Activated CD8-positive, alpha-beta memory T cell treated with anti-CD3 and anti-CD28 coated beads, Interleukin-2, amount 50 U/mL, for 1 hour (primary cell): Measurements from ENCODE around the gene APOBEC3A.
"Not testable (repeated sequence)": the region's sequence is repeated elsewhere in the genome, so short reads cannot be mapped to it uniquely, and the experiment has no call there.

Source experiments
- DNase-seq: peaks from one replicate; pipeline ENCODE4 v3.0.0-alpha.2; 2020; ENCODE audit errors: extremely low read depth

Gene APOBEC3A

DNA sequence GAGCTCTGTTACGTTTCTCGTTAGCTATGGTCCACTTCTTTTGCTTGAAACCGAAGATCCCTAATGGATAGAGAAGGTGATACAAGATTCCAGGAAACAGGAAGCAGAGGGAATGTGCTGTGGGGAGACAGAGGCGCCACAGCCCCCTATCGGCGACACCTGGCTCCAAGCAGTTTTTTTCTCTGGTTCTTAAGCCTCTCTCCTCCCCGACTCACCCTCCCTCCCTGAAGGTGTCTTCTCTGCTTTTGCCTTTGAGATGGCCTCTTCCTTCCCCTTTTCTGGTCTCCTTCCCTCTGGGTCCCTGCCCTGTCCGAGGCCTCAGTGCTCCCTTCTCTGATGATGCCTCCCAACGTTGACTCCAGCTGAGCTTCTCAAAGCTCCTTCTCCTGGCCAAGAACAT is 14.2 kb upstream of the APOBEC3A start:
- no peak for DNase-seq

- no peak for DNase-seq
These were observed 13.5 kb upstream of the APOBEC3A start for GRCh38 chr22:38943882-38944281.

GRCh38 chr22:38944653-38945052 is 12.8 kb upstream of the APOBEC3A start:
- no peak for DNase-seq

DNA sequence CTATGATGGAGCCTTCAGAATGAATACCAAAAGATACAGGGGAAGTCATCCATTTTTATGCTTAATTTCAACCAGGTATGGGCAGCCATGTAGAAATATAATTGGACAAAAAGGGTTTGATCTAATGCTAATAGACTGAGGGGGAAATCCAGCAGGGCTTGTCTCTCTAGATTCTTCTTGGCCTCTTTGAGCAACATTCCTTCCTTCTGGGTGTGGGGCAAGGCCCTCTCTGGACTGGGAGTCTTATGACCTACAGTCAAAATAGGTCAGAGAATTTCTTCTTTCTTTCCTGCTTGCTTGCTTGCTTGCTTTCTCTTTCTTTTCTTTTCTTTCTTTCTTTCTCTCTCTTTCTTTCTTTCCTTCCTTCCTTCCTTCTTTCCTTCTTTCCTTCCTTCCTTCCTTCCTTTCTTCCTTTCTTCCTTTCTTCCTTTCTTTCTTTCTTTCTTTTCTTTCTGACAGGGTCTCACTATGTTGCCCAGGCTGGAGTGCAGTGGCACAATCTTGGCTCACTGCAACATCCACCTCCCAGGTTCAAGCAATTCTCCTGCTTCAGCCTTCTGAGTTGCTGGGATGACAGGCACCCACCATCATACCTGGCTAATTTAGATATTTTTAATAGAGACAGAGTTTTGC is 11.6 kb upstream of the APOBEC3A start:
- DNase-seq = not testable (repeated sequence)

- no peak for DNase-seq
These were observed 10.6 kb upstream of the APOBEC3A start for GRCh38 chr22:38946771-38947170.

DNA sequence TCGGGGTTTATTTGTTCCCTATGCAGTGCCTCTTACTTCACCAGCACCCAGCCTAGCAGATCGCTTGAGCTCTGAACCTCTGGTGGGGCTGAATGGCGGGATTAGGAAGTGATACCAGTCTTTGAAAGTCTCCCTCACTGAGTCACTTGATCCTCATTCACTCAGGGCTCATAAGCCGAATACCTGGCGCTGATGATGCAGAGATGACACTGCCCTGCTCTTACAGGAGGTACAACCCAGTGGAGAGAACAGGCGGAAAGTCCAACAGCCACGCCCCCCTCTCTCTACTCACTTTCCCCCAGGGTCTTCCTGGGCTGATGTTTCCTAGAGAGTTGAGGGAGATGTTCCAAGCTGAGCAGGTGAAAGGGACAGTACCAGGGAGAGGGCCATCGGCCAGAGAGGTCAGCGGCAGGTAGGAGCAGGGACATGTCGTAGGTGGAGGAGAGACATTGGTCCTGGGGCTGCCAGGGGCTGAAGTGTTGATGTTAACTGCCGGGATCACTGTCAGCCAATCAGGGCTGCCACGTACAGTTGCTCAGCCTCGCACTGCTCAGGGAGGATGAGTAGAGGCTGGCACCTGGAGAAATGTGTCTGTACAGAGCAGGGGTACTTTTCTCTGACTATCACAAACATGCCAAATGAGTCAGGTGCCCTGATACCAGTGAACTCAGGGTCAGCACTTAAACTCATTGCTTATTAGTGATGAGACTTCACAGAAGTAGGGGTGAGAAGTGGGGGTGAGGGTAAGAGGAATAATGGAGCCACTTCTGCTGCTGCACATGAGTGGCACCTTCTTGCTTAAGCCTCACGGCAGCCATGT is 9.9 kb upstream of the APOBEC3A start:
- no peak for DNase-seq

GRCh38 chr22:38948181-38948940 is 9.0 kb upstream of the APOBEC3A start:
- no peak for DNase-seq

GRCh38 chr22:38949889-38950405 is 7.5 kb upstream of the APOBEC3A start:
- no peak for DNase-seq

GRCh38 chr22:38950527-38951295 is 6.7 kb upstream of the APOBEC3A start:
- no peak for DNase-seq

DNA sequence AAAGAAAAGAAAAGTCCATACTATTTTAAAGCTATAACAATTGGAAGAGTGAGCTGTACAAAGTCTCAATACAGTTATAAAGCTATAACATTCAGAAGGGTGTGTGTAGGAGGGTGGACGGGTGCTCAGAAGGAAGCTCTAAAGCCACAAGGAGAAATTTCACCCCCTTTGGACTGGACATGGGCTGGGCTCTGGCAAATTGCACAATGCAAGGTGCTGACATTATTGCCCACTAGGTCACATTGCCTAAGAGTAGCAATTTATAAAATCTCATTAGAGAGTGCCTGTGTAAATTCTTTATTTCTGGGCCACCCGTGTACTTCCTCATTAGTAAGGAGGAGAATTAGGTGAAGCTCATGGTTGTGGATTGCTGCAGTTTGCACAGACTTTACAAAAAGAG is 5.7 kb upstream of the APOBEC3A start:
- no peak for DNase-seq

GRCh38 chr22:38952281-38952993 is 5.0 kb upstream of the APOBEC3A start:
- DNase-seq = no peak

DNA sequence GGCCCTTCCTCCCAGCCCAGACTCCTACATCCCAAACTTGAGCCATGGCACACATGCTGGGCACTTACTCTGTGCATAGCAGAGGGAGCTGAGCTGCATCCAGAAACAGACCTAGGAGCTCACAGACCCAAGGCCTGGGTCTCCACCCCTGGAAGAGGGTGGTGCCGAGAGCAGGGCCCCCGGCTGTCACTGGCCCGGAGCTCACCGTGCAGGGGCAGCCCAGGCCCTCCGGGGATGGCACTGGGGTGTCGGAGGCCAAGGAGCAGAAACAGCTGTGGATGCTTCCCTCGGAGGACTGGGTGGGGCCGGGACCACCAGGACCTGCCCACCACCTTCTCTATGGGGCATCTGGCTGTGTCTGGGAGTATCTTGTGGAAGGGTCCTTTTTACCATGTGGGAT is 4.3 kb upstream of the APOBEC3A start:
- no peak for DNase-seq

DNA sequence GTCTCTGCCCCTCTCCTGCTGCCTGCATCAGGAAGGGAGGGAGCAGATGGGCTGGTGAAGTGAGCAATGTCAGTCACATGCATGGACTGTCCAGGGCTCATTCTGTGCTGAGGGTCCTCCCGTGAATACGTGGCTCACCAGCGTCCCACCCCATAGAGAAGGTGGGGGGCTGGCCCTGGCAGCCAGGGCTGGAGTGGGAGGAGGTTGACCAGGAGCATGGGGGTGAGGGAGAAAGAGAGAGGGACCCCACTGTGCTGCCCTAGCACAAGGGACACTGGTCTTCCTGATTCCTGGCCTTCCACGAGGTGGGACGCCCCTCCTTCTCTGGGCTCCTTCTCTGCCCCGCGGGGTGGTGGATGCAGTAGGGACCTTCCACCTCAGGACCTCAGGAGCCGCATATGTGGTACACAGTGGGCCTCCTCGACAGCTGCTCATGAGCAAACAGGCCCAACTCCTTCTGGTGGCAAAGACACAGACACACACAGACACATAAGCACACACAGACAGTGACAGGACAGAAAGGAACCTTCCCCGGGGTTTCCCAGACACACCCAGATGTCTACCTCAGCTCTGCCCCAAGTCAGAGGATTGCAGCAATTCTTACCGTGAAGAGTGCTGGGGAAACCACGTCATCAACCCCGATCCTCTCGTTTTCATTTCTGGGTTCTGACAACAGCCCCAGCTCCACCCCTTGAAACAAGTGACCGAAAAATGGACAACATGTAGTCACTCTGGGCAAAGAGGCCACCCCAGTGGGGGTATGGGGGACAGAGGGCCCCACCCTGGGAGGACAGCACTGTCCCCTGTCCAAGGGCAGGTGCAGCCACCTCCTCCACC is 3.6 kb upstream of the APOBEC3A start:
- no peak for DNase-seq

DNA sequence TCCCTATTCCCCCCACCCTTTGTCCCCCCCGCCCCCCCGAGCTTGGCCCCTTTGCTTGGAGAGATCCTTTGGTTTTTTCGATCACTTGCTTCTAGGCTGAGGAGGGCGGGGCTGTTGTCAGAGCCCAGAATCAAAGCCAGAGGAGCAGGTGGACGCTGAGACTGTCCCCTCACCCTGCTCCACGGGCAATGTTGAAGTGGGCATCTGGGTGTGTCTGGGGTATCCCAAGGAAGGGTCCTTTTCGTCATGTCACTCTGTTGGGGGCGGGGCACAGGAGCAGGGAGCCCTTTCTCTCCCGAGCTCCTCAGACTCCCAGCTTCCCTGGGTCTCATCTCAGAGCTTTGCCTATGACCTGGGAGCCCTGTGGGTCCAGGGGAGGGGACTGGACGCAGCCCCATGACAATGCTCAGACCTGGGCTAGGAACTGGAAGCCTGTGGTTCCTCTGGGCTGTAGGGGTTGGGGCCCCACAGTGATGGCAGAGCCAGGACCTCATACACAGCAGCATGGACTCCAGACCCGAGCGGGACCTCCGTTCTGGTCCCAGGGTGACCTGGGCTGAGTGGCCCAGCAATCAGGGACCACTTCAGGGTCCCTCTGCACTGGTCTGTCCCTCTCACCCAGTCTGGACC is 2.9 kb upstream of the APOBEC3A start:
- no peak for DNase-seq

DNA sequence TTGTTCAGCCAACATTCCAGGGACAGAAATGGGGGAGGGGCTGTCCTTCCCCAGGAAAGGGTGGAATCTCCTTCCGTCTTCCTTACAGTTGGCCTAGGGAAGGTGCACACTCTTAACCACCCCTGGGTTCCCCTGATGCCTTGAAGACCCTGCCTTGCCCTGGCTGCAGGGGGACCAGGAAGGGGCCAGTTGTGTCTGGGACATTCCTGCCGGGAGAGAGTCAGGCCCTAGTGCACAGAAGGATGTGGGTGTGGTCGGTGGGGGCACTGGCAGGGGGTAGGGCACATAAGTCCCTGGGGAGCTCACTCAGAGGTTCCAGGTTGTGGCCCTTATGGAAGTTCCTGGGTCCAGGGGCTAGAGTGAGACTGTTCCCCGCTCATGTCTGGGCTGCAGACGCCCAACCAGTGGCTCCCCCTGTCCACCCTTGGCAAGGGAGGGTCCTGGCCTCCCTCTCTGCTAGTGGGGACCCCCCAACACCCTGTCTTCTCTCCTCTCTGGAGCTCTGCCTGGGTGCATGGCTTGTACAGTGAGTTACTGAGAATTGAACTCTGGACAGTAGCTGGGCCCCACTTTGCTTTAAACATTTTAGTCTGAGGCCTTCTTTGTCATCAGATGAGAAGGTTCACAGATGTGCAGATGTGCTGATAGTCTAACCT is 2.0 kb upstream of the APOBEC3A start:
- no peak for DNase-seq

DNA sequence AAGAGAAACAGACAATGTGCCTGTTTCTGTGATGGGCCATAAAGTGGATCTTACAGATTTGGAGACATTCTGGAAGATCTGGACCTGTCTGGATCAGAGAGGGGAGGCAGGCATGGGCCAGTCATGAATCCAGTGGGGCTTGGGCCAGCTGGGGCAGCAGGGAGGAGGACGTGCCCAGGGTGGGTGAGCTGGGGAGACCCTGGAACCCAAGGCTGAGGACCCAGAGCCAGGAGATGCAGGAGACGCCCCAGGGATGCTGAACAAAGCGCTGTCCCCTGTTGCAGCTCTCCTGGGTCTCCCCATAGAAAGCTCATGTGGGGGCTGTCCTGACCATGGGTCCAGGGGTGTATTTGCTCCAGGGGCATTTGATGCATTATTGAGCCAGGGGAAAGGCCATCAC is 1.5 kb upstream of the APOBEC3A start:
- DNase-seq = no peak

DNA sequence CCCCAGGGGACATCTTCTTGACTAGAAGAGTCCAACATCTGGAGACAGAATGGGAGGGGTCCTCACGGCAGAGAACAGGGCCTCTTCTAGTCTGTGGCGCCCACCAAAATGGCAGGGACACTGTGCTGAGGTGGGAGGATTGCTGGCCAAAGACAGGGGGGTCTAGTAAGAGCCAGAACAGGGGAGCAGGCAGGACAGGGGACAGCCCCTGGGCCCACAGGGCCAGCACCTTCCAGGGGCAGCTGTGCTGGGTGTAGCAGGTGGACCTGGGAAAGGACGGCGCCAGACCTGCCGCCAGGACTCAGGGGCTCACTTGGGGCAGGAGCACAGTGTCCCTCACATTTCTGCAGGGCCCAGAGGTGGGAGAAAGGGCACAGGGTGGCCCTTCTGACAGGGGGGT is 858 bp upstream of the APOBEC3A start:
- no peak for DNase-seq

DNA sequence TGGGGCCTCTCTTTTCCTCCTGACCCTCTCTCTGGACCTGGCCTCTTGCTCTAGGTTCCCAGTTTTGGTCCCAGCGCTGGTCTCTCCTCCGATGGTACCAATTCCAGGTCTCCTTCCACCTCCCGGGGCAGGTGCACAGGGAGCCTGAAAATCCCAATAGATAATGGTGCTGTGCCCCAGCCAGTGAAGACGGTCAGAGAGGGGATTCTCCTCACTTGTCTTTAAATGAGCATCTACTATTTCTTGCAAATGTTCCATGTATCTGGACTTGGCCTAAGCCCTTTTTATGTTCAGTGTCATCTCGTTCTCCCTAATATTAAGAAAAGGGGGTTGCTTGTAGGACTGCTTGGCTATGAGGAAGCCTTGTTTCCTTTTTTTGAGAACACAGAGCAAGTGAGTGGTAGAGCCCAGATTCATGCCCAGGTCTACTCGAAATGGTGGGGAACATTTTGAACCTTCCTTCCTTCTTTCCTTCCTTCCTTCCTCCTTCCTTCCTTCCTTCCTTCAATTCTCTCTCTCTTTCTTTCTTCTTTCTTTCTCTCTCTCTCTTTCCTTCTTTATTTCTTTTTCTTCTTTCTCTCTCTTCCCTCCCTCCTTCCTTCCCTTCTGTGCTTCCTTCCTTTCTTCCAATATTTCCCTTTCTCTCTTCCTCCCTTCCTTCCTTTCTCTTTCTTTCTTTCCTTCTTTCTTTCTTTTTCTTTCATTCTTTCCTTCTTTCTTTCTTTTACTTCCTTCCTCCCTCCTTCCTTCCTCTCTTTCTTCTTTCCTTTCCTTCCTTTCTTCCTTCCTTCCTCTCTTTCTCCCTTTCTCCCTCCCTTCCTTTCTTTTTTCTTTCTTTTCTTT is 620 bp downstream of the APOBEC3A start:
- DNase-seq = no peak
